SK-N-SH (cell line): ENCODE data around the gene PGBD2. TPM values are rescaled to one million over a fixed set of nuclear protein-coding genes. Genes with fewer than 3 reads are reported as not detected.

ENCODE experiments used
- CTCF ChIA-PET: fragments of 300-600, 350-600 bp; formaldehyde crosslinking; extraction: SDS; loops from one replicate; lab custom pipeline; 2021; lab: Yijun Ruan, JAX
- POLR2A ChIA-PET: fragments of 350-600 bp; sonication (Branson Sonifier 250); formaldehyde crosslinking; extraction: SDS; loops from one replicate; lab custom pipeline; 2020; ENCODE audit warnings: antibody characterized with exemption, inconsistent platforms; lab: Yijun Ruan, JAX
- DNase-seq: peaks from one replicate; pipeline ENCODE4 v3.0.0; 2012
- H2AFZ ChIP-seq: fragments of 200-600 bp; sonication (generic); 2 replicates; pipeline ENCODE4 v1.8.1; 2016; ENCODE audit warnings: antibody characterized with exemption, mild to moderate bottlenecking, low read depth
- H3F3A ChIP-seq: fragments of 200-600 bp; sonication (generic); replicated peaks from 2 replicates; pipeline ENCODE3; 2016; ENCODE audit warnings: antibody characterized with exemption, mild to moderate bottlenecking; ENCODE audit not compliant: insufficient read depth
- H3K27ac ChIP-seq, 2 experiments: fragments of 200-500 bp in 1 of 2; fragments of 200-600 bp in 1 of 2; sonication (Bioruptor generic) in 1 of 2; sonication (generic), shearing (Covaris generic) in 1 of 2; 2 replicates each; pipeline versions ENCODE4 v1.5.1 to v1.6.1; 2014 to 2016; ENCODE audit warnings: low read depth in 2 of 2, inconsistent platforms in 1 of 2, low read length in 1 of 2, mild to moderate bottlenecking in 1 of 2, mixed read lengths in 1 of 2
- H3K27me3 ChIP-seq: fragments of 200-600 bp; sonication (generic), shearing (Covaris generic); 2 replicates; pipeline ENCODE4 v1.6.1; 2016; ENCODE audit warnings: mixed run types; ENCODE audit not compliant: insufficient read depth
- H3K36me3 ChIP-seq, 2 experiments: fragments of 200-500 bp in 1 of 2; fragments of 200-600 bp in 1 of 2; sonication (Bioruptor generic) in 1 of 2; sonication (generic) in 1 of 2; replicated peaks in 1 of 2; 2 replicates each; pipeline versions ENCODE3 to v1.5.1; 2014 to 2016; ENCODE audit warnings: low read length in 1 of 2, mild to moderate bottlenecking in 1 of 2; ENCODE audit not compliant: insufficient read depth in 2 of 2, control insufficient read depth in 1 of 2
- H3K4me1 ChIP-seq, 2 experiments: fragments of 200-500 bp in 1 of 2; fragments of 200-600 bp in 1 of 2; sonication (Bioruptor generic) in 1 of 2; sonication (generic), shearing (Covaris generic) in 1 of 2; 2 replicates each; pipeline versions ENCODE4 v1.5.1 to v1.6.1; 2014 to 2016; ENCODE audit warnings: low read depth in 1 of 2, low read length in 1 of 2, mixed run types in 1 of 2; ENCODE audit not compliant: insufficient read depth in 2 of 2, control insufficient read depth in 1 of 2
- H3K4me2 ChIP-seq: fragments of 200-600 bp; sonication (generic), shearing (Covaris generic); 2 replicates; pipeline ENCODE4 v1.6.1; 2017; ENCODE audit warnings: mixed run types
- H3K4me3 ChIP-seq, 2 experiments: fragments of 200-500 bp in 1 of 2; fragments of 200-600 bp in 1 of 2; sonication (Bioruptor generic) in 1 of 2; sonication (generic), shearing (Covaris generic) in 1 of 2; 2 replicates each; pipeline versions ENCODE4 v1.5.1 to v1.8.1; 2014 to 2016; ENCODE audit warnings: low read depth in 2 of 2, inconsistent platforms in 1 of 2, low read length in 1 of 2, mild to moderate bottlenecking in 1 of 2, mixed read lengths in 1 of 2, moderate library complexity in 1 of 2
- H3K79me2 ChIP-seq: fragments of 200-600 bp; sonication (generic); 2 replicates; pipeline ENCODE4 v1.8.1; 2017; ENCODE audit warnings: mild to moderate bottlenecking; ENCODE audit not compliant: insufficient read depth
- H3K9ac ChIP-seq: fragments of 200-600 bp; sonication (generic); 2 replicates; pipeline ENCODE4 v1.6.1; 2017; ENCODE audit warnings: mixed run types
- H3K9me2 ChIP-seq: fragments of 200-600 bp; sonication (generic); 2 replicates; pipeline ENCODE4 v1.6.1; 2017; ENCODE audit warnings: mixed run types
- H3K9me3 ChIP-seq: fragments of 200-600 bp; sonication (generic); 2 replicates; pipeline ENCODE4 v1.6.1; 2017; ENCODE audit warnings: mixed run types, mild to moderate bottlenecking, moderate library complexity
- H4K20me1 ChIP-seq: fragments of 200-600 bp; sonication (generic); 2 replicates; pipeline ENCODE4 v1.6.1; 2017; ENCODE audit warnings: mild to moderate bottlenecking, mixed run types; ENCODE audit not compliant: insufficient read depth
- CHD2 ChIP-seq: fragments of 150-350 bp; IDR thresholded peaks from 2 replicates; pipeline ENCODE4 v1.6.1; 2018; ENCODE audit warnings: low read length; ENCODE audit not compliant: partially characterized antibody
- CTCF ChIP-seq: fragments of 200-600 bp; sonication (generic); IDR thresholded peaks from 2 replicates; pipeline ENCODE4 v1.6.1; 2017; ENCODE audit warnings: antibody characterized with exemption, mild to moderate bottlenecking, moderate library complexity
- ELF1 ChIP-seq: IDR thresholded peaks from 2 replicates; pipeline ENCODE4 v1.4.0; 2012
- EP300 ChIP-seq, 2 experiments: IDR thresholded peaks; 2 replicates each; pipeline versions ENCODE4 v1.4.0 to v1.6.1; 2012; ENCODE audit warnings: borderline replicate concordance in 1 of 2, low read depth in 1 of 2, low read length in 1 of 2
- EZH2phosphoT487 ChIP-seq: fragments of 200-600 bp; sonication (generic); IDR thresholded peaks from 2 replicates; pipeline ENCODE4 v1.6.1; 2017; ENCODE audit warnings: low read depth, mixed run types, mild to moderate bottlenecking, antibody characterized with exemption, moderate library complexity, borderline replicate concordance
- FOSL2 ChIP-seq: IDR thresholded peaks from 2 replicates; pipeline ENCODE4 v1.4.0; 2012; ENCODE audit warnings: low read depth, mild to moderate bottlenecking, moderate library complexity, borderline replicate concordance
- FOXJ3 ChIP-seq: sonication (generic); formaldehyde crosslinking; IDR thresholded peaks from 2 replicates; pipeline ENCODE4 v1.5.1; 2020; ENCODE audit warnings: mild to moderate bottlenecking, missing genetic modification reagents
- GATA2 ChIP-seq: sonication (generic); formaldehyde crosslinking; IDR thresholded peaks from 2 replicates; pipeline ENCODE4 v1.5.0; 2020; ENCODE audit warnings: mild to moderate bottlenecking, missing genetic modification reagents
- JUND ChIP-seq: IDR thresholded peaks from 2 replicates; pipeline ENCODE4 v1.4.0; 2012
- NFIC ChIP-seq: IDR thresholded peaks from 2 replicates; pipeline ENCODE4 v1.4.0; 2012; ENCODE audit warnings: borderline replicate concordance
- NRF1 ChIP-seq: IDR thresholded peaks from 2 replicates; pipeline ENCODE4 v1.6.1; 2012; ENCODE audit warnings: low read depth, mild to moderate bottlenecking, low read length
- RXRA ChIP-seq: IDR thresholded peaks from 2 replicates; pipeline ENCODE4 v1.4.0; 2012; ENCODE audit warnings: low read depth, mild to moderate bottlenecking, borderline replicate concordance
- SIN3A ChIP-seq: IDR thresholded peaks from 2 replicates; pipeline ENCODE4 v1.6.1; 2012; ENCODE audit warnings: low read depth, mild to moderate bottlenecking, low read length, moderate library complexity, borderline replicate concordance
- TCF12 ChIP-seq: IDR thresholded peaks from 2 replicates; pipeline ENCODE4 v1.4.0; 2012
- TEAD4 ChIP-seq: IDR thresholded peaks from 2 replicates; pipeline ENCODE4 v1.4.0; 2012; ENCODE audit warnings: mild to moderate bottlenecking, borderline replicate concordance; ENCODE audit not compliant: insufficient read depth
- WGBS: methylation state at CpG from one replicate; pipeline ENCODE4 v1.1.6; 2017; ENCODE audit warnings: low lambda C conversion rate; 5-methylcytosine and 5-hydroxymethylcytosine counted together
- polyA plus RNA-seq, 3 experiments: library from polyadenylated mRNA; depleted of rRNA; stranded (reverse); fragments of >200 nt; gene quantifications; 2 replicates each; pipeline ENCODE4 v1.2.3, GENCODE V29; 2012
- TF ChIP-seq, protein P1 (sequence below): IDR thresholded peaks from 2 replicates; pipeline ENCODE4; 2012
- TF ChIP-seq, protein P2 (sequence below): IDR thresholded peaks from 2 replicates; pipeline ENCODE4 v1.4.0; 2012; ENCODE audit warnings: low read depth, borderline replicate concordance

PGBD2 gene
- polyA plus RNA-seq, 1 of the 3 experiments (the other 2 are of a cell fraction): 6.4 TPM

DNA sequence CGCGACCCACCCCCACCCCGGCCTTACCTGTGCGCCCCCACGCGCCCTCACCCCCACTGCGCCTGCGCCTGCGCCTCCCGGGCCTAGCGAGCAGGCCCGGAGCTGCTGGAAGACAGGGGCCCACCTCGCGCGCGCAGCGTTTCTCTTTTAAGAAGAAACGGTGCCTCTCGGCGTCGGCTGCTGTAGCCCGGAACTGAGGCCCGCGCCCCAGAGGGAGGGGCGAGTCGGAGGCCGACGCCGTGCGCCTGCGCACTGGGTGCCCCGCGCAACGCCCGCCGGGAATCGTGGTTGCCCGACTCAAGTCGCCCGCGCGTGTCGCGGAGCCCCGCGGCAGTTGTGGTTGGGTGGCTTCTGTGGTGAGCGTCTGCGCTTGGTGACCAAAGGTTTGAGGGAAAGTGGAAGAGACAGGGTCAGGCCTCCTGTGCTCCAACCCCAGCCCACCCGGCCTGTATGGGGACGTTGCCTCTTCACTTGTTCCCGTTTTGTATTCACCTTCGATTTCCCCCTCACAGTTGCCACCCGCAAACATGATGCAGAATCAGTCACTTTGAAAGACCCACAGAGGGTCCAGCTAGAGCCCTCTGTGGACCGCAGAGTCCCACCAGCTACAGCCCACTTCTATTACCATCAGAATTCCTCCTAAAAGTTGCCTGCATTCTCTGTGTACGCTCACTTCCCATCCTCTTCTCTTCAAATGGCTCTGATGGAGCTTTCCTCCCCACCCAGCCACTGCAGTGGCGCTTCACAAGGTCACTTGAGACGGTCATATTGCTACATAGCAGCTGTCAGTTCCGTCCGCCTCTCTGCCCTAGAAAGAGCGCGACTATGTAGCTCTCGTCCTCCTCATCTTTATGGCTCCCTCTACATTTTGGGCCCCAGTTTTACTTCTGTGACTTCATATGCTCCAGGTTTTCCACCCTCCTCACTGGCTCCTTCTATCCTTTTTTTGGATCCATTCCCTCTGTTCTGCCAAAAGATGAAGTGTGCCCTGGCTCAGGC lies 46.8 kb upstream of the PGBD2 start, which contains the start of gene ZNF692 (continued):
- TF ChIP-seq CTCF: no peak
- no peak for TF ChIP-seq EZH2phosphoT487
- TF ChIP-seq, protein P1, sequence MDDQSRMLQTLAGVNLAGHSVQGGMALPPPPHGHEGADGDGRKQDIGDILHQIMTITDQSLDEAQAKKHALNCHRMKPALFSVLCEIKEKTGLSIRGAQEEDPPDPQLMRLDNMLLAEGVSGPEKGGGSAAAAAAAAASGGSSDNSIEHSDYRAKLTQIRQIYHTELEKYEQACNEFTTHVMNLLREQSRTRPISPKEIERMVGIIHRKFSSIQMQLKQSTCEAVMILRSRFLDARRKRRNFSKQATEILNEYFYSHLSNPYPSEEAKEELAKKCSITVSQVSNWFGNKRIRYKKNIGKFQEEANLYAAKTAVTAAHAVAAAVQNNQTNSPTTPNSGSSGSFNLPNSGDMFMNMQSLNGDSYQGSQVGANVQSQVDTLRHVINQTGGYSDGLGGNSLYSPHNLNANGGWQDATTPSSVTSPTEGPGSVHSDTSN: 0 out of 2 replicates have a peak, but pooled peaks have one; percentile 22
- TF ChIP-seq ELF1: peak; percentile 81
- TF ChIP-seq JUND: no peak
- no peak for TF ChIP-seq RXRA
- TF ChIP-seq FOSL2: no peak
- no peak for TF ChIP-seq GATA2
- TF ChIP-seq CHD2: peak; percentile 51
- TF ChIP-seq, protein P2, sequence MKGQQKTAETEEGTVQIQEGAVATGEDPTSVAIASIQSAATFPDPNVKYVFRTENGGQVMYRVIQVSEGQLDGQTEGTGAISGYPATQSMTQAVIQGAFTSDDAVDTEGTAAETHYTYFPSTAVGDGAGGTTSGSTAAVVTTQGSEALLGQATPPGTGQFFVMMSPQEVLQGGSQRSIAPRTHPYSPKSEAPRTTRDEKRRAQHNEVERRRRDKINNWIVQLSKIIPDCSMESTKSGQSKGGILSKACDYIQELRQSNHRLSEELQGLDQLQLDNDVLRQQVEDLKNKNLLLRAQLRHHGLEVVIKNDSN: no peak

- Histone ChIP-seq H3K4me1 (peaks cover 13 to 31% of the 10 kb centered on the region in 2 experiments; a peak in 3 of 4 replicates), H3K9me2 (no peaks in the 10 kb centered on the region), H3K4me2 (no peak overlapping the region), H3K27ac (no peak overlapping the region; a peak in 1 of 4 replicates), H3K9ac (no peak overlapping the region), H3K36me3 (peaks cover 2 to 7% of the 10 kb centered on the region in 2 experiments), H3K27me3 (no peaks in the 10 kb centered on the region), H4K20me1 (no peaks in the 10 kb centered on the region), H3K4me3 (no peak overlapping the region), H3K9me3 (no peaks in the 10 kb centered on the region), H3K79me2 (peaks cover 10% of the 10 kb centered on the region; the same call in 1 of the 2 replicates), H2AFZ (no peak overlapping the region), H3F3A (no peaks in the 10 kb centered on the region)
- POLR2A ChIA-PET: interaction anchor here (0.9 to 2.8 kb wide), 3 partner anchors 22 to 45 kb away, joined by 3 to 23 read pairs (median 6); partner anchors contain the start of genes SH3BP5L and ZNF672
- no peak for DNase-seq
- CTCF ChIA-PET: interaction anchor here (2.5 to 3.8 kb wide), 3 partner anchors 13 to 21 kb away, joined by 19 to 33 read pairs (median 26); partner anchors contain the start of gene ZNF672
- WGBS: 94% methylated on average over 4 of the region's 4 CpGs
- no peak for TF ChIP-seq NRF1
- no peak for TF ChIP-seq CTCF
- TF ChIP-seq FOXJ3: no peak
- TF ChIP-seq, protein P2: no peak
- no peak for TF ChIP-seq SIN3A
- TF ChIP-seq TEAD4: no peak
- no peak for TF ChIP-seq JUND
- no peak for TF ChIP-seq EP300 (IDR thresholded peaks at IDR 0.05; ENCODE audit: borderline replicate concordance in 1 of 2, low read depth in 1 of 2, low read length in 1 of 2)
- no peak for TF ChIP-seq RXRA
- no peak for TF ChIP-seq TCF12
- TF ChIP-seq NFIC: no peak
Observed at GRCh38 chr1:248860007-248860406, 46.0 kb upstream of the PGBD2 start.
